ENCODE measurements around the gene CALR3.

DNA sequence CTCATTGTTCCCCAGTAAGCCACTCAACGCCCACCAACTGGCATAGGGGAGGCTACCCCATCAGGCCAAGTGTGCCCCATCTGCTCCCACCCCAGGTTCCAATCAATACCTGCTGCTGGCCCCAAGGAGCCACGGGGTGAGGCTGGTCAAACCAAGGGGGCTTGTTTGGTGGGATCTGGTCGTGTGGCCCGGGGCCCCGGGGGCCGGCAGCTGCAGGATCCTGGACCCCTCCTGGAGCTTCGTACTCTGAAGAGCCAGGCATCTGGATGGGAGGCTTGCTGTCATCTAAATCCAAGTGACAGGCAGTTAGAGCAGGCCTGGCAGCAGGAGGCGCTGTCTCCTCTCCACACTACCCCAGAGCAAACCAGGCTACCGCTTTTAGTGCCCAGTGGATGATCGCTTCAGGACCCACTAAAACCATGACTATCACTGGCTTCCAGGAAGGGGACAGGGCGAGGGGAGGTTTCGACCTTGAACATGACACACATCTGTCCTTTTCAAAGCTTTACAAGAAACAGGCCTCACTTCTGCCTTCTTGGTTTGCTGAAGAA lies 32.1 kb upstream of the CALR3 start:
- TF ChIP-seq POLR2AphosphoS5 (IDR thresholded peaks at IDR 0.05; ENCODE audit: low read depth, low read length) (no peak), SIN3A (IDR thresholded peaks at IDR 0.05; ENCODE audit: borderline replicate concordance, insufficient read depth, low read length) (no peak)
